ENCODE measurements around the gene CELF4. TPM values are rescaled to one million over a fixed set of nuclear protein-coding genes. Genes with fewer than 3 reads are reported as not detected.

CELF4 gene
- total RNA-seq, 2 donors from 2014 or later = 1.4 TPM; not detected in 1

- no peaks in the 10 kb centered on the region for H3K36me3 ChIP-seq
- H3K27ac ChIP-seq = no peak overlapping the region
- no peaks in the 10 kb centered on the region for H3K27me3 ChIP-seq
- no peaks in the 10 kb centered on the region for H3K4me1 ChIP-seq
- no peak for TF ChIP-seq CTCF (IDR thresholded peaks at IDR 0.05)
- no peak overlapping the region for H3K4me3 ChIP-seq
- DNase-seq = no peak
- H3K9me3 ChIP-seq = no peaks in the 10 kb centered on the region
- H3K9ac ChIP-seq (ENCODE audit: low read depth in 2 of 2, low read length in 2 of 2) = no peak overlapping the region
- intact Hi-C loops (cut with DNase I) = no loop called here
These were observed 318.7 kb downstream of the CELF4 start for GRCh38 chr18:37246779-37247340.

- no peak for DNase-seq
- TF ChIP-seq CTCF (IDR thresholded peaks at IDR 0.05) = no peak
- H3K4me1 ChIP-seq = no peaks in the 10 kb centered on the region
- intact Hi-C loops (cut with DNase I) = no loop called here
- H3K9me3 ChIP-seq = no peaks in the 10 kb centered on the region
- H3K4me3 ChIP-seq = no peak overlapping the region
- H3K36me3 ChIP-seq = no peaks in the 10 kb centered on the region
- no peaks in the 10 kb centered on the region for H3K27me3 ChIP-seq
- H3K27ac ChIP-seq = no peak overlapping the region
- no peak overlapping the region for H3K9ac ChIP-seq (ENCODE audit: low read depth in 2 of 2, low read length in 2 of 2)
These were observed 321.0 kb downstream of the CELF4 start for GRCh38 chr18:37244618-37245017.

- no peak for TF ChIP-seq CTCF (IDR thresholded peaks at IDR 0.05)
- H3K9ac ChIP-seq (ENCODE audit: low read depth in 2 of 2, low read length in 2 of 2) = no peak overlapping the region
- intact Hi-C loops (cut with DNase I) = no loop called here
These were observed 321.9 kb downstream of the CELF4 start for GRCh38 chr18:37243741-37244140.

GRCh38 chr18:37242826-37243560 is 322.6 kb downstream of the CELF4 start:
- intact Hi-C loops (cut with DNase I) = no loop called here

More at GRCh38 chr18:37243741-37244140, 321.9 kb downstream of the CELF4 start:
- no peaks in the 10 kb centered on the region for H3K36me3 ChIP-seq
- no peaks in the 10 kb centered on the region for H3K4me1 ChIP-seq
- H3K27me3 ChIP-seq = no peaks in the 10 kb centered on the region
- no peak for DNase-seq
- H3K9me3 ChIP-seq = no peaks in the 10 kb centered on the region
- H3K4me3 ChIP-seq = no peak overlapping the region
- H3K27ac ChIP-seq = no peak overlapping the region

GRCh38 chr18:37242091-37242490 is 323.5 kb downstream of the CELF4 start:
- TF ChIP-seq CTCF (IDR thresholded peaks at IDR 0.05) = no peak
- no peak overlapping the region for H3K9ac ChIP-seq (ENCODE audit: low read depth in 2 of 2, low read length in 2 of 2)
- no peak for DNase-seq
- H3K36me3 ChIP-seq = no peaks in the 10 kb centered on the region
- no peak overlapping the region for H3K4me3 ChIP-seq
- H3K9me3 ChIP-seq = no peaks in the 10 kb centered on the region
- no peak overlapping the region for H3K27ac ChIP-seq
- no peaks in the 10 kb centered on the region for H3K27me3 ChIP-seq
- H3K4me1 ChIP-seq = no peaks in the 10 kb centered on the region
- intact Hi-C loops (cut with DNase I) = no loop called here

More at GRCh38 chr18:37242826-37243560, 322.6 kb downstream of the CELF4 start:
- H3K4me1 ChIP-seq = no peaks in the 10 kb centered on the region
- H3K9me3 ChIP-seq = no peaks in the 10 kb centered on the region
- no peak overlapping the region for H3K4me3 ChIP-seq
- no peaks in the 10 kb centered on the region for H3K27me3 ChIP-seq
- DNase-seq = no peak
- TF ChIP-seq CTCF (IDR thresholded peaks at IDR 0.05) = no peak
- H3K9ac ChIP-seq (ENCODE audit: low read depth in 2 of 2, low read length in 2 of 2) = no peak overlapping the region
- no peaks in the 10 kb centered on the region for H3K36me3 ChIP-seq
- H3K27ac ChIP-seq = no peak overlapping the region

All from colonic mucosa (tissue), 4 donors.